NCI-H2107 (cell line): ENCODE results near the gene NLGN4X.

Experiments
- DNase-seq: peaks from one replicate; lab custom pipeline; 2025; lab: John Stamatoyannopoulos, UW

The NLGN4X gene

GRCh38 chrX:6151971-6152370 is 76.7 kb downstream of the NLGN4X start:
- no peak for DNase-seq

DNA sequence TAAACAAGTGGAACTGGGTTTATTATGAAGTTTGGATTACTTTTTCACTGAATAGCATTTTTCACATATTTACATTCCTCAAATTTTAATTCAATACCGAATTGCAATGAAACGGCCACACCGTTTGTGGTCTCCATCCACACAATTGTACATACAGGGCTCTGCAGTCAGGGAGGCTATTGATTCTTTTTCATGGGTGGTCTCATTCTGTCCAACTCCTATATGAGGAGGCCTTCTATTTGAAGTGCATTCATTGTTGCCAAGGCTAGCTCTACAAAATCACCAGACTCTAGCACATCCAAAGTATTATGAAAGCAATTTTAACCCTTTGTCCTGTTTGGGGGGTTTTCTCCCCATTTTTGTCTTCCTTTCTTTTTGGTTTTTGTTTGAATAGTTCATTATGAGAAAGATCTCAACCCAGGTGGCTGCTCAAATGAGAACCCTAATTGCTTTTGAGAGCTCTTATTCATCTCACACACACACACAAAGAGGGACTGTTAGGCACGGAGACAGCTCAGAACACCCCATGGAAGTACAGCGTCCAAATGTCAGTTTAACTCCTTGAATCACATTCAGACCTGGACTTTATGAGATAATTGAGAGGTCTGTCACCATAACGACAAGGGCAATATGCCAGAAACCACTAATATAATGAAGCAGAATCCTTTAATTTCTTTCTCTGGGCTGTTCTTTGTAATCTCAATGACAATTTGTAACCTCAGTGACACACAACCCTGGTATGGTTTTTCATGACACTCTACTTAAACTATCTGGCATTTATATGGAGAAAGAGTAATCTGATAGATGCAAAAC is 79.4 kb downstream of the NLGN4X start:
- no peak for DNase-seq

GRCh38 chrX:6134255-6134654 is 94.4 kb downstream of the NLGN4X start:
- DNase-seq = no peak

- no peak for DNase-seq
Observed at GRCh38 chrX:6132970-6133369, 95.7 kb downstream of the NLGN4X start.

DNA sequence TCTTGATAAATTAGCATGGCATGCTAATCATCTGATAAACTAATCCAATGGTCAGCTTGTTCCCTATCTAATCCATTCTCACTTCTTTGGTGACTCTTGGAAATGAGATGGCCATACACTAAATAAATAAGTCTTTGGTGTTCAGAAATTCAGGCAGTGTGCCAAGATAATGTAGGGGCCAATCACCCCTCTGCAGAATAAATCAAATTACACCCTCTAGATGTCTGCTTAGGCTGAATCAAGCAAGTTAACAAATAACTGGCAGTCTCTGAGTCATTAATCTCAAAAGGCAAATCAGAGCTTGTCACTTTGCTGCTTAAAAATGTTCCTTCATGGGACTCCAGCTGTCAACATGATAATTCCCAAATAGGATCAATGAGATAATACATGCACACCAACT is 97.4 kb downstream of the NLGN4X start:
- no peak for DNase-seq

GRCh38 chrX:6129195-6129594 is 99.5 kb downstream of the NLGN4X start:
- DNase-seq = no peak

- no peak for DNase-seq
Observed at GRCh38 chrX:6120329-6120728, 108.3 kb downstream of the NLGN4X start.

DNA sequence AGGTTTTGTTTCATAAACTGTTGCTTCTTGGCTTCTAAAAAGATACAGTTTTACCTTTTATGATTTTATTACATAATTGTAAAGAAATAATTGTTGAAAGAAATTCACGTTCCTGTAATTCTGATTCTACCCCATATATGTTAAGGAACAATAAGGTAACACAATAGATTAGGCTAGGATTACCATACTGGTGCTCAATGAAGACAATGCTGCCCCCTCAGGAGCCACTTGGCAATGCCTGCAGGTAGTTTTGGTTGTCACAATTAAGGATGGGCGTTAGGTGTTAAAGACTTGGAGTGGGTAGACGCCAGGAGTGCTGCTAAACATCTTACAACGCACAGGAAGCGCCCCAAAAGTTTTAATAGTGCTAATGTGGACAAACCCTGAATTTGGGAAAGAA is 133.2 kb downstream of the NLGN4X start:
- DNase-seq = no peak

GRCh38 chrX:6074532-6074931 is 154.1 kb downstream of the NLGN4X start:
- no peak for DNase-seq

DNA sequence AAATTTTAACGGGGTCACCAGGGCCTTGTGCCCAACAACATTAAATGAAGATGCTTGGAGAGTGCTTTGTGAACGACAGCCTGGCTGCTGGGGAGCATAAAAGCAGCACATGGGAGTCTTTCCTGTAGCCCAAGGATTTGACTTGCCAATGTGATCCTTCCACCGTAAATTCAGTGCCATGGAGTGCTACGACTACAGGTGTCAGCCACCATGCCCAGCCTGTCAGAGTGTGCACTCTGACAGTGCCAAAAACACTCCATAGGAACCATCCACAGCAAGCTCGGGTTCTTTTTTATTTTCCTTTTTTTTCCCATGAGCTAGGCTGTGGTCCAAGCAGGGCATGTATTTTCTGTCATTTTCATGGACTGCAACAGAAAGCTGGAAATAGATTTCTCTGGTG is 156.9 kb downstream of the NLGN4X start:
- no peak for DNase-seq

GRCh38 chrX:6067600-6067999 is 161.1 kb downstream of the NLGN4X start:
- DNase-seq = no peak

- no peak for DNase-seq
Observed at GRCh38 chrX:6053141-6053540, 175.5 kb downstream of the NLGN4X start.

DNA sequence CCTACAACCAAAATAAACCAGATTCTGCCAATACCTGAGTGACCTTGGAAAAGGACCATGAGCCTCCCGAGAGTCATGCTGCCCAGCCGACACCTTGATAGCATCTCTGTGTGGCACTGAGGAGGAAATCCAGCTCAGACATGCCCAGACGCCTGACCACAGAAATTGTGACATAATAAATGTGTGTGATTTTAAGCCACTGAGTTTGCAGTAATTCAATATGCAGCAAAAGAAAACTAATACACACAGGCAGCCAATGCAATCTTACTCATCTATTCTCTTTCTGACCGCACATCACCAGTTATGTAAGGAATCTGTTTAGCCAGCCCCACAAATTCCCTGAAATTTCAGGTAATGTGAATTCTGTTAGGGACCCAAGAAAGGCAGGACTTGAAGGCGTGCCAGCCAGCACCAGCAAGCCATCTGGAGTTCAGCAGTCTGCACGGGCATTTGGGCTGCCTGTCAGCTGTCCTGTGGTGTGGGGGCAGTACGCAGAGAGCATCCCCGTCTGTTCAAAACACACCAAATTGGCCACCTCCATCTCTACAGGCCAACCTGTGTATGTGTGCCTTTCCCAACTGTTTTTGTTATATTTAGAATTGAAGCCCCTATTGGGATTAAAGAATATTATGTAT is 176.4 kb downstream of the NLGN4X start:
- DNase-seq = no peak

GRCh38 chrX:6049132-6049531 is 179.5 kb downstream of the NLGN4X start:
- DNase-seq = no peak

GRCh38 chrX:6041630-6042029 is 187.0 kb downstream of the NLGN4X start:
- no peak for DNase-seq

- DNase-seq = no peak
Observed at GRCh38 chrX:6029014-6029413, 199.7 kb downstream of the NLGN4X start.

DNA sequence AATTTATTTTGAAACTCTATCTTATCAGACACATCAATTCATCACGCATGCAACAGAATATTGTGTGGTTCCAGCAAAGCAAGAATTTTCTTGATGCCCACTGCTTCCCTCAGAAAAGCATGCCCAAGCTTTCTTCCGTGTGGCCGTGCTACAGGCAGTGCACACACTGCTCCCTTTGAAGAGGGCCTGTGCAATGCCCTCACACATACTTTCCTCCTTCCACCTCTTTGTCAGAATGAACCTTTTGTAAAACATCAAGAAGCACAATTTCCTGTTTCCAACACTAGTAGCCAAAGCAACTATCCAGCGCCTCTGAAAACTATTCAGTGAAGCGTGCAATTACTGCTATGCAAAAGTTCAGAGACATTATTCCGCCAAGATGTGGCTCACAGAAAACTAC is 201.7 kb downstream of the NLGN4X start:
- DNase-seq = no peak

- no peak for DNase-seq
Observed at GRCh38 chrX:6026429-6026828, 202.2 kb downstream of the NLGN4X start.

GRCh38 chrX:6024204-6024603 is 204.5 kb downstream of the NLGN4X start:
- no peak for DNase-seq

DNA sequence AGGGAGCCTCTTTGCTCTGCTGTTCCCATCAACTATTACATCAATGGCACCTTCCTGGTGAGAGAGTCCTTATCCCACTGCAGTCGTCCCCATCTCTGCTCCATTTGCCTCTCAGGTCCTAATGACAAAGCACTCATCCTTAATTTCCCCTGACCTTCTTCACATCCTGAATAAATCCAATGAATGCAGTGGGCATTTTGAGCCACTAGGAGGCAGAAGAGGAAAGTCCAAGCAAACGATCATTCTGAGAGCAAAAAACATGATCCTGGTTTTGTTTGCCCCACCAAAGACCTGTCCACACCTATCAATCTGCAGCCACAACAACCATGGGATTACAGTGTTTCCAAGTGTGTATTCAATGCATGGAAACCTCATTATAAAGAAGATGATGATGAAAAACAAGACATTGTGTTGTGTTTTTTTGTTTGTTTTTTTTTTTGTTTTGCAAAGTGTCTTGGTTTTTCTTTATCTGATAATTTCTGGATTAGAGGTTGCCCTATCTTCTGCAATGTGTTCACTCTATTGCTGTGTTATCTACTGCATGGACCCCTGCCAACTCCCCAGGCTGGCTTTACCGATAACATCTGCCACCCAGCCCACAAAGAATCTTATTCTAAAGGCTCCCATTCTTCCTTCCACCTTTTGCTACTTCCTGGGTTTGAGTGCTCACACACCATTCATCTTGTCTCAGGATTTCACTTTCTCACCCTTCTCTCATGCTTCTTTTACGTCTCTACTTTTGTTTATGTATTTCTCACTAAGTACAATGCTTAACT is 207.2 kb downstream of the NLGN4X start:
- no peak for DNase-seq

- DNase-seq = no peak
Observed at GRCh38 chrX:6019076-6019475, 209.6 kb downstream of the NLGN4X start.

- no peak for DNase-seq
Observed at GRCh38 chrX:6015423-6015822, 213.2 kb downstream of the NLGN4X start.

DNA sequence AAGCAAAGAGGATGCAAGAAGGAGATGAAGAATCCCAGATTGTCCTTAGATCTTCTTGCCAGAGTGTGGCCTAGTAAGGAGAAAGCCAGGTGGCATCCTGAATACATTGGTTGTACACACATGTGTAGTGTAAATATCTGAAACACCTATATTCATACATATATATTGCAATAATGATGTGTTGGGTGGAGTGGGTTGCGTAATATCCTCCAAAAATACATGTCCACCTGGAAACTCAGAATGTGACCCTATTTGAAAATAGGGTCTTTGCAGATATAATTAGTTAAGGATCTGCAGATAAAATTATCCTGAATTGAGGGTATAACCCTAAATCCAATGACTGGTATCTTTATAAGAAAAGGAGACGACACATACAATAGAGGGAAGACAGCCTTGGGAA is 216.3 kb downstream of the NLGN4X start:
- no peak for DNase-seq
